Measurements from ENCODE around the gene KLHL18. TPM values are rescaled to one million over a fixed set of nuclear protein-coding genes. Genes with fewer than 3 reads are reported as not detected.
A peak's percentile ranks its signal among the peaks of the same experiment; 100 is the strongest.

Gene KLHL18
- total RNA-seq, 2 donors from 2014 or later: 17.7 to 26.9 TPM

- intact Hi-C loops (cut with DNase I, micrococcal nuclease): no loop called here
- ATAC-seq (no peak), DNase-seq (peak in 1 of 2 donors; percentile 29)
These were observed 96.7 kb downstream of the KLHL18 start for GRCh38 chr3:47379411-47379899.

GRCh38 chr3:47380026-47380600, 97.4 kb downstream of the KLHL18 start:
- peak; percentile 0 for ATAC-seq
- no peak for DNase-seq
- intact Hi-C loops (cut with DNase I, micrococcal nuclease): no loop called here

DNA sequence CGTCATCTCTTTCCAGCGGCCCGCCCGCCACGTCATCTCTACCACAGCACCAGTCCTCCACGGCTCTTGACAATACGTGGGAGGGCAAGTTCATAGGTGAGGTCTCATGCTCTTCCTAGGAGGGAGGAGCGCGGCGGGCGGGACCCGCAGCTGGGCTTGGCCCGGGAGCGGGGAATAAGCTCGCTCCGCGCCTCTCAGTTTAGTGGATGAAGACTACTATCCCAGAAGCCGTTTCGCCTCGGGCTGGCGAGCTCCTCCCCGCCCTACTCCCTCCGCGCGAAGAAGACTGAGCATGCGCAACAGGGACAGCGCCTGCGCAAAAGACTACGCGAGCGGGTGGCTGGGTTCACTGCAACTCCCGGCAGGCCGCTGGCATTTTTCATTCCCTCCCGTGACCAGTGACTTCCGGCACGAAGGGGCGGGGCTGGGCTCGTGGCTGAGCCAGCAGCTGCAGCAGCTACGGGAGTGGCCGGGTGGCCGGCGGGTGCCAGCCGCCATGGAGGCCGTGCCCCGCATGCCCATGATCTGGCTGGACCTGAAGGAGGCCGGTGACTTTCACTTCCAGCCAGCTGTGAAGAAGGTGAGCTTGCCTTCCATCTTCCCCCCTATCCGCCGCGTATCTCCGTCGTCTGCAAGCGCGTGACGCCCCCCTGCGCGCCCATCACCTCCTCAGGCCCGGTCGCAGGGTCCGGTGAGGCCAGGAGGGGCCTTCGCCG, 98.0 kb downstream of the KLHL18 start, which contains the start of gene PTPN23:
Gene PTPN23, plus strand, starts transcription at position 421 of the 716 bp plus-strand sequence. Its CDS starts 76 bp downstream, at position 497.
- intact Hi-C loops (cut with DNase I, micrococcal nuclease): no loop called here

GRCh38 chr3:47381317-47382157, 98.8 kb downstream of the KLHL18 start:
- DNase-seq: peak; percentile 90
- ATAC-seq: peak; percentile 69
- intact Hi-C loops (cut with DNase I, micrococcal nuclease): no loop called here

More for the DNA sequence above, 98.0 kb downstream of the KLHL18 start, which contains the start of gene PTPN23:
- peak; percentile 83 for ATAC-seq
- peak; percentile 98 to 99 for DNase-seq

- intact Hi-C loops (cut with DNase I, micrococcal nuclease): no loop called here
- no peak for ATAC-seq
- DNase-seq: no peak
These were observed 101.7 kb downstream of the KLHL18 start for GRCh38 chr3:47384425-47384824.

- ATAC-seq (no peak), DNase-seq (no peak)
These were observed 102.3 kb downstream of the KLHL18 start for GRCh38 chr3:47385007-47385406.

GRCh38 chr3:47385796-47386195, 103.1 kb downstream of the KLHL18 start:
- ATAC-seq (no peak), DNase-seq (no peak)
- intact Hi-C loops (cut with DNase I, micrococcal nuclease): no loop called here

More at GRCh38 chr3:47385007-47385406, 102.3 kb downstream of the KLHL18 start:
- intact Hi-C loops (cut with DNase I, micrococcal nuclease): no loop called here

GRCh38 chr3:47392933-47393332, 110.2 kb downstream of the KLHL18 start:
- intact Hi-C loops (cut with DNase I, micrococcal nuclease): no loop called here
- DNase-seq (no peak), ATAC-seq (no peak)

DNA sequence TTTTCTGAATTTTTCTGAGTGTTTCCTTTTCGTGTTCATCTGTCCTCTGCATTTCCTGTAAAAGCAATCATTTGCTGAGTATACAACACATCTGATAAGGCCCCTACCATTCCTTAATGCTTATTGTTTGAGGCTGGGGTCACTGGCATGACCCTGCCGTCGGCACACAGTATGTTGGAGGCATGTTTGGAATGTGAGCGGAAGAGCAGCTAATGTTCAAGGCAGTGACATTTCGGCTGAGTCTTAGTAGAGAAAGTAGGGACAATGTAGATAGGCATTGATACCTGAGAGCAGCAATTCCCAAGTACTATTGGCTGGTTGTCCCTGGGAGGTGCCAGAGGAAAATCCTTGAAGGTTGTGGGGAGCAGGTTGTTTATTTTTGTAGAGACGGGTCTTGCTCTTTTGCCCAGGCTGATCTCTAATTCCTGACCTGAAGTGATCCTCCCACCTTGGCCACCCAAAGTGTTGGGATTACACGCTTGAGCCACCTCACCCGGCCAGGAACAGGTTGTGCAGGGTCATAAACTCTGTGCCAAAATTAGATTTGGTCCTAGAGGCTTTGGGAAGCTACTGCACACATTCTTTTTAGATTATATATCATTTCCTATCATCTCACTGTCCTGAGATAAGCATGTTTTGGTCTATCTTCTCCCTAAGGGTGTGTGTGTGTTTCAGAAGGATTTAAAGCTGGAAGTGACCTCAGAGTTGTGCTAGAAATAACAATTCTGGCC, 111.6 kb downstream of the KLHL18 start:
- intact Hi-C loops (cut with DNase I, micrococcal nuclease): no loop called here
- DNase-seq (no peak), ATAC-seq (no peak)

DNA sequence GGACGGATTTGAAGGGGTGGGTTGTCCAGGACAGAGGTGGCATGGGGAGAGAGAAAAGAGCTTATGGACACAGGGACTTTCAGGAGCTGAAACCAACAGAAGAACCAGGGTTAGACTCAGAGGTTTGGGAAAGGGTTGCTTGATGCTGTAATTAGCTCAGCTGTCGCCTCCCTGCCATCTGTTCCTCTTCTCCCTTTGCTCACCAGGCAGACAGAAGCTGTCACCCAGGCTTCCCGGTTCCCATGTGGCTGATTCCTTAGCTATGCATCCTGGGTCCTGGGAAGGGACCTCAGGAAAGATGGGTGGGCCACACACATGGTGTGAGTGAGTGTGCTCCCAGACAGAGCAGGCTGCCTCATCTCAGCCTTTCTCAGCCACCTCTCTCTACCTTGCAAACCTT, 112.1 kb downstream of the KLHL18 start:
- intact Hi-C loops (cut with DNase I, micrococcal nuclease): no loop called here
- no peak for ATAC-seq
- no peak for DNase-seq

Other genes starting within 250 kb of the KLHL18 start
- gene SETD2, start 118.8 kb upstream of the KLHL18 start, total RNA-seq: 10 to 100 TPM; 45.3 to 49.1 TPM
- gene KIF9, start 145 bp upstream of the KLHL18 start, total RNA-seq: 1 to 10 TPM; 5.8 to 6.1 TPM
- 10 to 100 TPM; 35.9 to 43.4 TPM for gene PTPN23, start 98.1 kb downstream of the KLHL18 start, total RNA-seq
- gene SCAP, start 193.0 kb downstream of the KLHL18 start, total RNA-seq: 100 to 1,000 TPM; 118 to 123 TPM
- gene ELP6, start 230.8 kb downstream of the KLHL18 start, total RNA-seq: 10 to 100 TPM; 21.7 to 22.4 TPM

All from left colon (tissue), 2 donors.